Stimulated activated CD8-positive, alpha-beta memory T cell treated with anti-CD3 and anti-CD28 coated beads, Interleukin-2, amount 100 ng/mL, for 1 hour (primary cell): ENCODE results near the gene NAXE.
"Not testable (repeated sequence)": the region's sequence is repeated elsewhere in the genome, so short reads cannot be mapped to it uniquely, and the experiment has no call there.

ENCODE experiments used
- DNase-seq, 2 donors: peaks; one replicate each; pipeline ENCODE4 v3.0.0-alpha.2; 2020; ENCODE audit warnings: low read depth in 2 of 2

The NAXE gene

DNA sequence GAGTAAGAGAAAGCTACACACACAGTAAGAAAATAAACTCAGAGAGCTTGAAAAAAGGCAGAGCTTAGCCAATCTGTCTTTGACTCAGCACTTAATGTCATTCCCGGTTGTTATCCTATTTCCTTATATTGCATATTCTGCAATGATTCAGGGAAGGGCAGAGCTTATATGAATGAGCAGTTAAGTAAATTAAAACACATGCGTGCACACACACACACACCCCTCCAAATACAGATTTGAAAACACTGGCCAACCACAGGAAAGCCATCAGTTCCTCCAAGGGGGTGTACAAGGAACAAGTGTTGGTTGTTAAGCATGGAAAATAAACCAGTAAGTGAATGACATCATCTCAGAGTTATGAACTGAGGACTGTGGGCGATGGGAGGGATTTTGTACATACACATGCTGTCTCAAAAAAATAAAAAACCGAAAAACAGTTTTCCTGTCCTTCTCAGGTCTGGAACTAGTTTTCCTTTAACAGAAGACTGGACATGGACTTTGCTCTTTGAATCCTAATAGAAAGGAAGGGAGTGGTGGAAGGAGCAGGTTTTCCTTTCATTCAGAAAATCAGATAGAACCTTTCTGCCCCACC lies 20.2 kb upstream of the NAXE start:
- no peak for DNase-seq

- peak; percentile 31 to 38 for DNase-seq
Measured at GRCh38 chr1:156571919-156572662, 19.5 kb upstream of the NAXE start, which contains the start of gene IQGAP3. IQGAP3 (minus strand) TSS chr1:156572565; CDS start chr1:156572529, 36 bp downstream.

DNA sequence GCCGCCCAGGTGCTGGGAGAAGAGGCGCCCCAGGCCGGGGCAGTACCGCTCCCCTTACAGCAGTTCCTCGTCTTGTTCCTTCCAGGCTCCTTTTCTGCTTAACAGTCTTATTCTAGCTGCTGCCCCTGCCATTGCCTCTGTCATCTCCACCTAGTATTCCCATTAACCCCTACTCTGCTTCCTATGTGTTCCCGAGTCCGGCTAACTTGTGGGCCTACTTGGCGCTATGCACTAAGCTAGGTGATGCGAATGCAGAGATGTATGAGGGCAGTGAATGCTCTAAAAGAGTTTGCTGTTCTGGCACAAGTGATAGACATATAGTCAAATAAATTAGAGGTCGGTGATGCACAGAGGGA lies 18.9 kb upstream of the NAXE start:
- no peak for DNase-seq

- DNase-seq: no peak
Measured at GRCh38 chr1:156574039-156574633, 17.4 kb upstream of the NAXE start.

GRCh38 chr1:156577550-156577949 lies 14.0 kb upstream of the NAXE start:
- DNase-seq: no peak

DNA sequence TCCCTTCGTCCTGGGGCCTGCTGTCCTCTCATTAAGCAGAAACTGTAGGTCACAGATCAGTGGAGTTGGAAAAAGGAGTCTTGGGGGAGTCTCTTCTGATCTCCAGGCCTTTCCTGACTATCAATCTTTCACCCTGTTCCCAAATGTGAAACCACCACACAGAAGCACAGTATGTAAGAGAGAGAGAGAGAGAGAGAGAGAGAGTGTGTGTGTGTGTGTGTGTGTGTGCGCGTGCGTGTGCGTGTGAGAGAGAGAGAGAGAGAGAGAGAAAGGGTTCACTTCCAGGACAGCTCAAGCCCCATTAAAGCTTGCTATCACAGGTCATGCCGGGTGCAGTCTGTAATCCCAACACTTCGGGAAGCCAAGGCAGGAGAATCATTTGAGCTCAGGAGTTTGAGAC lies 13.5 kb upstream of the NAXE start:
- no peak for DNase-seq

GRCh38 chr1:156579472-156579871 lies 12.1 kb upstream of the NAXE start, which contains the start of gene TTC24:
TTC24 (plus strand) TSS chr1:156579723; CDS start chr1:156581365, 1,642 bp downstream.
- DNase-seq: no peak

GRCh38 chr1:156581661-156582387 lies 9.8 kb upstream of the NAXE start:
- DNase-seq: peak in 1 of 2 donors; percentile 29

GRCh38 chr1:156582388-156583017 lies 9.1 kb upstream of the NAXE start:
- DNase-seq: no peak

DNA sequence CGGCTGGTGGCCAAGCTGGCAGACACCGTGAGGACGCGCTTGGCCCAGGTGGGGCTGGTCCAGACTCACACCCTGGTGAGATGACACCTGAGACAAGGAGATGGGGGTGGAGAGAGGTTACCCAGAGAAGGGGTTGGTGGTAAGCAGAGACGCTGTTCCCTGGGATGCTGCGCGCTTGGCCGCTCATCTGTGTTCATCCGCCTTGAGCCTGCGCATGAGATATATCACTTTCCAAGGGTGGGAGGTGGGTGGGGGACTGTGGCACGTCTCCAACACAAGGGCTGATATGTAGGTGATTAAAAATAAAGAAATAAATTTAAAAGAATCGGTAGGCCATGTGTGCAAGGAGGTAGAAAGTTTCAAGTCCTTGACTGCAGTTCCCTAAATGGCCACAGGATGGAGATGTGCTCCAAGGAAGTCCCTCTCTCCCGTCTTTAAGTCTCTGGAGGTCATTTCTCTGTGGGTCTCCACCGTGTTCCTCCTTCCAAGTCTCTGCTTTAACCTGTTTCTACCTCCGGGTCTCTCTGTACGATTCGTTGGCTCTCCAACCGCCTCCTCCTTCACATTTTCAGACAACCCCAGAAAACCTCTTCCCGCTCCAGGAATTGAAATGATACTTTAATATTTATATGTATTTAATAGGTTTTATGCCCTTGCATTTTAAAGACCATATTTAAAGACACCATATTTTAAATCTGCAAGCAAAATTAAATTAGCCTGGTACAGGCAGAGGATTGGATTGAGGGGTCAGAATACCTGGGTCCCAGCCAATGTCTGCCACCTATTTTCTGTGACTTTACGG lies 7.6 kb upstream of the NAXE start:
- DNase-seq: peak; percentile 43 to 51

- DNase-seq: no peak
Measured at GRCh38 chr1:156584813-156585212, 6.8 kb upstream of the NAXE start.

GRCh38 chr1:156586323-156586722 lies 5.3 kb upstream of the NAXE start:
- no peak for DNase-seq

DNA sequence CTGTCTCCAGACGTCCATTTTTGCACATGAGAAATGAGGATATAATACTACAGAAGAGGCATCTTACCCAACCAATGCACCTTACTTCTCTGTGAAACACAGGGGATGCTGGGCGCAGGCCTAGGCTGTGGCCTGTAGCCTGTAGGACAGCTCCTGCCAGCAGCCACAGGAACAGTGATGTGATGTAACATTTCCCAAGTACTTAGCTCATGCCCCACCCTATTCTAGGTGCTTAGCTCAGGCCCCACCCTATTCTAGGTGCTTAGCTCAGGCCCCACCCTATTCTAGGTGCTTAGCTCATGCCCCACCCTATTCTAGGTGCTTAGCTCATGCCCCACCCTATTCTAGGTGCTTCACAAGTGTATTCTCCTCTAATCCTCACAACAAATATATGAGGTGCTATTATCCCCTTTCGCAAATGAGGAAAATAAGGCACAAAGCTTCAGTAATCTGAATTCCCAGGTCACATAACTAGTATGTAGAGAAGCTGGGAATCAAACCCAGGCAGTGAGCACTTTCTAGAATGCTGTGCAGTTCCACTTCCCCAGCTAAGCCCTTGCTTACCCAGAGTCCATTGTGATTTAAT lies 4.6 kb upstream of the NAXE start:
- no peak for DNase-seq

DNA sequence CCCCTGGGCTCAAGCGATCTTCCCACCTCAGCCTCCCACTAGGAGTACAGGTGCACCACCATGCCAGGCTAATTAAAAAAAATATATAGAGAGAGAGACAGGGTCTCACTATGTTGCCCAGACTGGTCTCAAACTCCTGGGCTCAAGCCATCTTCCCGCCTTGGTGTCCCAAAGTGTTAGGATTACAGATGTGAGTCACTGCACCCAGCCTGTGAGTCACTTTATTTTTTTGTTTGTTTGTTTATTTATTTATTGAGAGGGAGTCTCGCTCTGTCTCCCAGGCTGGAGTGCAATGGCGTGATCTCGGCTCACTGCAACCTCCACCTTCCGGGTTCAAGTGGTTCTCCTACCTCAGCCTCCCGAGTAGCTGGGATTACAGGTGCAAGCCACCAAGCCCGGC lies 3.6 kb upstream of the NAXE start:
- DNase-seq: not testable (repeated sequence)

DNA sequence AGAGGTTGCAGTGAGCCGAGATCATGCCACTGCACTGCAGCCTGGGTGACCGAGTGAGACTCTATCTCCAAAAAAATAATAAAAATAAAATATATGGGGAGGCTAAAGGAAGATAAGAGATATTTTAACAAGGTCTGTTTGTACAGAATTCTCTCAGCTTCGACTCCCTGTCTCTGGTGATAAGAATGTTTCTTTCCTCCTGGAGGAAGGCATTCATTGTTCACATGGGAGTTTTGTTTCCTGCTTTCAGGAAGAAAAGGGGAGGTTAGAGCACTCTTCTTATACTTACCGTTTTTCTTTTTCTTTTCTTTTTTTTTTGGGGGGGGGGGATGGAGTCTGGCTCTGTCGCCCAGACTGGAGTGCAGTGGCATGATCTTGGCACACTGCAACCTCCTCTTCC lies 2.0 kb upstream of the NAXE start:
- DNase-seq: no peak

DNA sequence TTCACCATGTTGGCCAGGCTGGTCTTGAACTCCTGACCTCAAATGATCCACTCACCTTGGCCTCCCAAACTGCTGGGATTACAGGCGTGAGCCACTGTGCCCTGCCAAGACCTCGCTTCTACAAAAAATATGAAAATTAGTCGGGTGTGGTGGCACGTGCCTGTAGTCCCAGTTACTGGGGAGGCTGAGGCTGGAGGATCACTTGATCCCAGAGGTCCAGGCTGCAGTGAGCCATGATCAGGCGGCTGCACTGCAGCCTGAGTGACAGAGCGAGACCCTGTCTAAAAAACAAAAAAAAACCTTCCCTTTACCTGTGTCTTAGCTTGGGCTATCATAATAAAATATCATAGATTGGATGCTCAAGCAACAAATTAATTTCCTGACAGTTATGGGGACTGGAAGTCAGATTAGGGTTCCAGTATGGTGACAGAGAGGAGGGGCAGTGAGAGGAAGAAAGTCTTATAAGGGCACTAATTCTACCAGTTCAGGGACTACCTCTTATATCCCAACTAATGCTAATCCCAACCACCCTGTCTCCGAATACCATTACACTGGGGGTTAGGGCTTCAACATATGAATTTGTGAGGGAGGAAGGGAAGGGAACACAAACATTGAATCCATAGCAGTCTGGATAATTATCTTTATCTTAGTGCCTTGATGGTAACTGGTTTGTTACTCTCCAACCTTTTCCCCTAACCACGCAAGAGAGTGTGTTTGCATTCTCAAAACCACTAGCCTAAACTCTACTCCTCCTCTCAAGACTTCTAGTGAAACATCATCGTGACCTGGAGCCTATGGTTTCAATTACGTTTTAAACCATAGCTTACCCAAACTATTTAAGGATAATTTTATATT lies 1.0 kb upstream of the NAXE start:
- DNase-seq: no peak

GRCh38 chr1:156591181-156591431 lies 470 bp upstream of the NAXE start:
- no peak for DNase-seq

DNA sequence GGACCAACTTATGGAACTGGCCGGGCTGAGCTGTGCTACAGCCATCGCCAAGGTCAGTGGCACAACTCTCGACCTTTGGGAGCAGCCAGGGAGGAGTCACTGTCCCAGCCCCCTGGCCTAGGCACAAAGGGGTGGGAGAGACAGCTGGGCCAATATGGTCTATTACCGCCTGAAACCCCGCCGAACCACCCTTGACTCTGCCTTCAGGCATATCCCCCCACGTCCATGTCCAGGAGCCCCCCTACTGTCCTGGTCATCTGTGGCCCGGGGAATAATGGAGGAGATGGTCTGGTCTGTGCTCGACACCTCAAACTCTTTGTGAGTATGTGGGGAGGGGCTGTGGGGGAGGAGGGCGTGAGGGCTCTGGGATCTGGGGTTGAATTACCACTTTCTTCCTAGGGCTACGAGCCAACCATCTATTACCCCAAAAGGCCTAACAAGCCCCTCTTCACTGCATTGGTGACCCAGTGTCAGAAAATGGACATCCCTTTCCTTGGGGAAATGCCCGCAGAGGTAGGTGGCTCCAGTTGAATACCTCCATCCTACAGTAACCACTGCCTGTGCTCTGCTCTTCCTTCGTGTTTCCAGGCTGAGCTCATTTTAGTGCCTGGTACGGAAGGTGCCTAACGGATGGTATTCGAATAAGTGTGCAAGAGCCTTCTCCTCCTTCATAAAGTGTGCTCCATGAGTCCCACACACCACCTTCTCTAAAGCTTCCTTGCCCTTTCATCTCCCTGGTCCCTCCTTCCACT lies 758 bp downstream of the NAXE start:
- DNase-seq: no peak

DNA sequence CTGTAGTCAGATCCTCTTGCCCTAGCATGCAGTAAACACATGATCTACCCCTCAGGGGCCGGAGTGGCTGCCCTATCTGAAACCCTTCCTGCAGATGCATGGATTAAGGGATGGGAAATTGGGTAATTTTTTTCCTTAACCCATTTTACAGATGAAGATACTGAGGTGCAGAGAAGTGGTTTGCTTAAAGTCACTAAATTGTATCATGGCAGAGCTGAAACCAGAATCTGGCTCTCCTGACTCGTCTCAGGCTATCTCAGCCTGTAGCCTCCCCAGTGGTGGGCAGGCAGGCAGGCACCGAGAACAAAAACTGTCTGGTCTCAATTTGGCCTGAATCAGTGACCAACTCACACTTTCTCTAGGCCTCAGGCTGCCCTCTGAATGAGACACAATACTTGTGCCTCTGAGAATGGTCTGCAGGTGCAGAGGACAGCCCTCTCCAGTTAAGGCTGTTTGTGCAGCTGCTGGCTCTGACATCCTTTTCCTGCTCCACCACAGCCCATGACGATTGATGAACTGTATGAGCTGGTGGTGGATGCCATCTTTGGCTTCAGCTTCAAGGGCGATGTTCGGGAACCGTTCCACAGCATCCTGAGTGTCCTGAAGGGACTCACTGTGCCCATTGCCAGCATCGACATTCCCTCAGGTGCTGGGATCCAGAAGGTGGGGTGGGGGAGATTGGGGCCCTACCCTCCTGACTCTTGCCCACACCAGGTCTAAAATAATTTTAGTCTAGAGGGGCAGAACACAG lies 1.5 kb downstream of the NAXE start:
- DNase-seq: no peak
